ENCODE measurements around the gene ZDHHC5.
A peak's percentile ranks its signal among the peaks of the same experiment; 100 is the strongest.

Gene ZDHHC5

DNA sequence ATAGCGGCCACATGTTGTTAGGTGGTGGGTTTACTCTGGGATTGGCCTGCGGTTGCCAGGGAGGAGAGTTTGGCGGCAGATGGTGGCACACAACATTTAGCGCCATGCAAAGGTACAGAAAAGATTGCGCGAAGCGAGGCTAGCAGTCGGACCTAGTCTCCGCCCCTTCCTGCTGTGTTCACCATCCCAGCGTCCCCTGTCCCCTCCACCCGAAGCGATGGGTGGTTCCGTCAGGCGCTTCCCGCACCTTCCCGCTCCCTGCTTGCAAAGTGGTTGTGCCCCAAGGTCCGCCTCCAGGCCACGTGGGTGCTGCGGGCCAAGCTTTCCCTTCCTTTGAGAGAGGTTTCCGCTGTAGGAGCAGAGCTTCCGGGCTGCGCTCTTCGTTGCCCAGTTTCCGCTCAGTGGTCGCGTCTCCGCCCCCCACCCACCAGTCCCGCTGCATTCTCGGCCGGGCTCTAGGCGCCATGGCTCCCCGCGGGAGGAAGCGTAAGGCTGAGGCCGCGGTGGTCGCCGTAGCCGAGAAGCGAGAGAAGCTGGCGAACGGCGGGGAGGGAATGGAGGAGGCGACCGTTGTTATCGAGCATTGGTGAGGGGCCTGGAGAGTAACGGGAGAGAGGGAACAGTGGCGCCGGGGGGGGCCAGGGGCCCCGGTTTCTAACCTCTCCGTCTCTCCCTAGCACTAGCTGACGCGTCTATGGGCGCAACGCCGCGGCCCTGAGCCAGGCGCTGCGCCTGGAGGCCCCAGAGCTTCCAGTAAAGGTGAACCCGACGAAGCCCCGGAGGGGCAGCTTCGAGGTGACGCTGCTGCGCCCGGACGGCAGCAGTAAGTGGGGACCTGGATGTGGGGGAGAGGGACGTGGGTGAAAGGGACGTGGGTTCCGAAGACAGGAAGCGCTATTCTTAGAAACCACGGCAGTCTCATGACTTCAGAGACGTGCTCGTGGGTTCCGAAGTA lies 73.5 kb downstream of the ZDHHC5 start, which contains the start of gene SELENOH:
Gene SELENOH (plus strand): TSS at position 360 of the 955 bp plus-strand sequence. CDS start 105 bp downstream, at position 465.
- DNase-seq, result peak; percentile 90 to 93

DNA sequence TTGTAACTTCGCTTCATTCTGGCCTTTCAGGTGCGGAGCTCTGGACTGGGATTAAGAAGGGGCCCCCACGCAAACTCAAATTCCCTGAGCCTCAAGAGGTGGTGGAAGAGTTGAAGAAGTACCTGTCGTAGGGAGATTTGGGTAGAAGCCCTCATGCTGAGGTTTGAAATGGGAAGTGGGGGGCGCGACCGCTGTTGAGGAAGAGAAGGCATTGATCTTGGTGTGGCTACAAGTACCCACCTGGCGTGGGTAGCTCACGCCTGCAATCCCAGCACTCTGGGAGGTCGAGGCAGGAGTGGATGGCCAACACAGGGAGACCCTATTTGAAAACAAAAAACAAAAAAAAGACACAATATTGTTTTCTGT lies 74.2 kb downstream of the ZDHHC5 start:
- no peak for DNase-seq

DNA sequence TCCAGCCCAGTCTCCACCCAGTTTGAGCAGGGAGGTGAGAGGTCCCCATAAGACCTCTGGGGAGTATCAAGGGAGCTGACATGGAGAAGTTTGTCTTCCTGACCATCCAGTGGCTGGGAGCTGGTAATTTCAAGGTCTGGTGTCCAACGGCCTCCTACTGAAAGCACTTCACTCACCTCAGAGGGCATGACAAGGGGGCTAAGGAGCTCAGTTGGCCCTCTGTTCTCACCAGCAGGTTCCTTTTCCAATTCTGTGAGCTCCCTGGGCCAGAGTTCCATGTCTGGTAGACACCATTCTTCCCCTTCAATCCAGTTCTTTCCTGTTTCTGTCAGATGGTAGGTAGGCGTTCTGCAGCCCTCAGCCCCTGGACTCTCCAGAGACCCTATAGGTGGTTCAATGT lies 76.4 kb downstream of the ZDHHC5 start:
- no peak for DNase-seq

DNA sequence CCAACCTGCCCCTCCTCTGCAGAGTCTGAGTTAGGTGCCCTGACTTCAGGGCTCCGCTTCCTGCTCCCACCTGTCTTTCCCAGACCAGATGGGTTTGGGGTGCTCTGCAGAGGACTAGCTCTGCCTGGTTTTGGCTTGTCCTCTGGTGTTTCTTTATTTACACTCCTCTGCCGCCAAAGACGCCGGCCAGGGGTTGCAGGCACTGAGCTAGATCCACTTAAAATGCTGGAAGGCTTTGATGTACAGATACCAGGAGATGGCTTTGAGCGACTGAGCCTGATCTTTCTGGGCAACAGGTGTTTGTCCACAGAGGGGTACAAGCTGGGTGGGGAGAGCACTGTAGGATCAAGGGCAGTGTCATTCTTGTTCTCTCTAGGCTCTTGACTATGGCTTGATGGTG lies 77.3 kb downstream of the ZDHHC5 start:
- no peak for DNase-seq

DNA sequence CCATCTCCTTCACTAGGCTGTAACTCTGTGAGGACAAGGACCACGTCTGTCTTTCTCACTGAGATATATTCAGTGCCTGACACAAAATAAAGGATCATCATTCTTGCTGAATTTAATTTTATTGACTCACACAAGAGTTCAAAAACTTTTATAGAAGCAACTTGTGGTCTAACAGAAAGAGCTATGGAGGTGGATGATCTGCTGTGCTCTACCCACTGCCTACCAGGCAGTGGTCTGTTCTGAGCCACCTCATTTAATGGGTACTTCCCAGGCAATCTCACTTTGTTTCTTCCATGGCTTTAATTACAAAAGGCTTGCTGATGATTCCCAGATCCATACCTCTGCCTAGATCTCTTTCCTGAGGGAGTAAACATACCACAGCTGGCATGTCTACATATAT lies 79.0 kb downstream of the ZDHHC5 start:
- DNase-seq, result no peak

Data from activated CD4-positive, alpha-beta T cell treated with anti-CD3 and anti-CD28 coated beads for 4 hours (primary cell).